GM19455 (cell line): Measurements from ENCODE around the gene POLR1F.
"Not testable (repeated sequence)": the region's sequence is repeated elsewhere in the genome, so short reads cannot be mapped to it uniquely, and the experiment has no call there.

Experiments used
- ATAC-seq: cut with Tn5 transposase; IDR thresholded peaks from one replicate; pipeline ENCODE4 v1.9.1; 2021; ENCODE audit not compliant: unreplicated experiment

The POLR1F gene

GRCh38 chr7:19708397-19709248, at the start of gene POLR1F:
POLR1F (minus strand) TSS chr7:19709037; CDS start chr7:19709016, 21 bp downstream.
- peak; percentile 99 for ATAC-seq

GRCh38 chr7:19754521-19755116, 45.8 kb upstream of the POLR1F start:
- ATAC-seq = peak; percentile 52

- no peak for ATAC-seq
Measured at GRCh38 chr7:19752020-19752419, 43.2 kb upstream of the POLR1F start.

GRCh38 chr7:19749658-19750057, 40.8 kb upstream of the POLR1F start:
- no peak for ATAC-seq

- no peak for ATAC-seq
Measured at GRCh38 chr7:19747740-19748339, 39.0 kb upstream of the POLR1F start.

- no peak for ATAC-seq
Measured at GRCh38 chr7:19744075-19744474, 35.2 kb upstream of the POLR1F start.

- ATAC-seq = no peak
Measured at GRCh38 chr7:19728716-19729115, 19.9 kb upstream of the POLR1F start.

- no peak for ATAC-seq
Measured at GRCh38 chr7:19725770-19726169, 16.9 kb upstream of the POLR1F start.

- ATAC-seq = no peak
Measured at GRCh38 chr7:19715499-19715898, 6.7 kb upstream of the POLR1F start.

- ATAC-seq = no peak
Measured at GRCh38 chr7:19713676-19714075, 4.8 kb upstream of the POLR1F start.

GRCh38 chr7:19709249-19709578, 377 bp upstream of the POLR1F start:
- peak; percentile 8 for ATAC-seq

- no peak for ATAC-seq
Measured at GRCh38 chr7:19707240-19707639, 1.6 kb downstream of the POLR1F start.

GRCh38 chr7:19705663-19706062, 3.2 kb downstream of the POLR1F start:
- ATAC-seq = no peak

GRCh38 chr7:19701471-19701870, 7.4 kb downstream of the POLR1F start:
- no peak for ATAC-seq

- ATAC-seq = no peak
Measured at GRCh38 chr7:19700936-19701335, 7.9 kb downstream of the POLR1F start.

- ATAC-seq = no peak
Measured at GRCh38 chr7:19698331-19698730, 10.5 kb downstream of the POLR1F start.

- ATAC-seq = no peak
Measured at GRCh38 chr7:19696926-19697325, 11.9 kb downstream of the POLR1F start.

GRCh38 chr7:19692111-19692828, 16.6 kb downstream of the POLR1F start:
- ATAC-seq = no peak

- no peak for ATAC-seq
Measured at GRCh38 chr7:19690736-19691135, 18.1 kb downstream of the POLR1F start.

GRCh38 chr7:19689130-19689529, 19.7 kb downstream of the POLR1F start:
- not testable (repeated sequence) for ATAC-seq

- no peak for ATAC-seq
Measured at GRCh38 chr7:19681596-19681995, 27.2 kb downstream of the POLR1F start.

GRCh38 chr7:19677180-19677579, 31.7 kb downstream of the POLR1F start:
- ATAC-seq = peak; percentile 64
